Stimulated activated CD8-positive, alpha-beta memory T cell treated with anti-CD3 and anti-CD28 coated beads, Interleukin-12 subunit alpha, Interleukin-12 subunit beta, amount 100 ng/mL, for 1 hour (primary cell): ENCODE results near the gene KRT80.
A peak's percentile ranks its signal among the peaks of the same experiment; 100 is the strongest.

ENCODE experiments used
- DNase-seq: peaks from one replicate; pipeline ENCODE4 v3.0.0-alpha.2; 2020; ENCODE audit warnings: low read depth

KRT80 gene

GRCh38 chr12:52179396-52179973 lies 12.3 kb downstream of the KRT80 start:
- no peak for DNase-seq

GRCh38 chr12:52178984-52179383 lies 12.8 kb downstream of the KRT80 start:
- DNase-seq, result no peak

GRCh38 chr12:52178443-52178842 lies 13.4 kb downstream of the KRT80 start:
- no peak for DNase-seq

- no peak for DNase-seq
Measured at GRCh38 chr12:52175371-52176350, 16.2 kb downstream of the KRT80 start.

GRCh38 chr12:52173526-52173925 lies 18.3 kb downstream of the KRT80 start:
- DNase-seq, result no peak

GRCh38 chr12:52172956-52173355 lies 18.9 kb downstream of the KRT80 start:
- DNase-seq, result no peak

GRCh38 chr12:52171950-52172512 lies 19.8 kb downstream of the KRT80 start:
- no peak for DNase-seq

GRCh38 chr12:52170827-52171226 lies 21.0 kb downstream of the KRT80 start:
- no peak for DNase-seq

- DNase-seq, result no peak
Measured at GRCh38 chr12:52169886-52170285, 21.9 kb downstream of the KRT80 start.

- no peak for DNase-seq
Measured at GRCh38 chr12:52168019-52168717, 23.6 kb downstream of the KRT80 start.

GRCh38 chr12:52167526-52167925 lies 24.3 kb downstream of the KRT80 start:
- DNase-seq, result no peak

- no peak for DNase-seq
Measured at GRCh38 chr12:52166672-52167071, 25.1 kb downstream of the KRT80 start.

GRCh38 chr12:52165096-52165855 lies 26.5 kb downstream of the KRT80 start:
- no peak for DNase-seq

- DNase-seq, result no peak
Measured at GRCh38 chr12:52164624-52165023, 27.2 kb downstream of the KRT80 start.

GRCh38 chr12:52162981-52163380 lies 28.8 kb downstream of the KRT80 start:
- no peak for DNase-seq

GRCh38 chr12:52160200-52160599 lies 31.6 kb downstream of the KRT80 start:
- DNase-seq, result no peak

GRCh38 chr12:52157566-52158150 lies 34.2 kb downstream of the KRT80 start:
- DNase-seq, result no peak

- DNase-seq, result peak; percentile 51
Measured at GRCh38 chr12:52156757-52157565, 34.9 kb downstream of the KRT80 start.

GRCh38 chr12:52156311-52156710 lies 35.5 kb downstream of the KRT80 start:
- no peak for DNase-seq
